Cardiac muscle cell (in vitro differentiated cells and primary cell): ENCODE data around the gene EEF1AKMT3. TPM values are rescaled to one million over a fixed set of nuclear protein-coding genes. Genes with fewer than 3 reads are reported as not detected.

Source experiments
- DNase-seq, 2 donors: peaks; one replicate each; pipeline versions ENCODE4 v3.0.0 to v3.0.0-alpha.2; 2010 to 2017; ENCODE audit warnings: low read depth in 1 of 2, low spot score in 1 of 2
- H3K27ac ChIP-seq: fragments of 200-600 bp; sonication (generic); 2 replicates; pipeline ENCODE4 v1.5.1; 2016
- H3K27me3 ChIP-seq: fragments of 200-600 bp; sonication (generic); 2 replicates; pipeline ENCODE4 v1.6.0; 2016; ENCODE audit warnings: control low read depth
- H3K36me3 ChIP-seq: fragments of 200-600 bp; sonication (generic); 2 replicates; pipeline ENCODE4 v1.5.1; 2016; ENCODE audit warnings: control low read depth
- H3K4me1 ChIP-seq: fragments of 200-600 bp; sonication (generic); 2 replicates; pipeline ENCODE4 v1.8.1; 2017; ENCODE audit warnings: low read depth, mild to moderate bottlenecking, mixed run types
- H3K4me3 ChIP-seq: fragments of 200-600 bp; sonication (generic); 2 replicates; pipeline ENCODE4 v1.5.1; 2016; ENCODE audit warnings: mild to moderate bottlenecking
- H3K9me3 ChIP-seq: fragments of 200-600 bp; sonication (generic); 2 replicates; pipeline ENCODE4 v1.5.1; 2017; ENCODE audit warnings: low read depth, mild to moderate bottlenecking, control low read depth
- CTCF ChIP-seq: IDR thresholded peaks from 2 replicates; pipeline ENCODE4 v1.5.1; 2012; ENCODE audit warnings: low read depth, mild to moderate bottlenecking, low read length
- polyA plus RNA-seq: library from polyadenylated mRNA; unstranded; fragments of >200 nt; fragmentation: Nextera tagmentation; extraction: Ambion mirVana; gene quantifications from 2 replicates; pipeline ENCODE4 v1.2.1, GENCODE V29; 2016
- total RNA-seq: library from RNA; depleted of rRNA; stranded (reverse); fragments of >200 nt; gene quantifications from 2 replicates; pipeline ENCODE4 v1.2.3, GENCODE V29; 2016

EEF1AKMT3 gene
- total and polyA plus RNA-seq, 2 experiments from 2014 or later: 3.9 to 4.8 TPM

- no peak for TF ChIP-seq CTCF
- no peak overlapping the region for H3K27ac ChIP-seq
- DNase-seq: no peak
- peaks cover 5% of the 10 kb centered on the region for H3K4me1 ChIP-seq
- peaks cover 71% of the 10 kb centered on the region for H3K27me3 ChIP-seq
- no peak overlapping the region for H3K4me3 ChIP-seq
- no peaks in the 10 kb centered on the region for H3K9me3 ChIP-seq
- peaks cover 2% of the 10 kb centered on the region for H3K36me3 ChIP-seq
These were observed 31.0 kb upstream of the EEF1AKMT3 start for GRCh38 chr12:57741413-57741789.

GRCh38 chr12:57741844-57742738, 30.3 kb upstream of the EEF1AKMT3 start:
- Histone ChIP-seq H3K4me3 (no peak overlapping the region), H3K27ac (no peak overlapping the region), H3K27me3 (peaks cover 64% of the 10 kb centered on the region), H3K9me3 (no peaks in the 10 kb centered on the region), H3K36me3 (peaks cover 8% of the 10 kb centered on the region), H3K4me1 (peaks cover 5% of the 10 kb centered on the region)
- no peak for DNase-seq
- TF ChIP-seq CTCF: no peak

- H3K4me1 ChIP-seq: no peaks in the 10 kb centered on the region
- TF ChIP-seq CTCF: no peak
- H3K4me3 ChIP-seq: no peak overlapping the region
- peaks cover 16% of the 10 kb centered on the region for H3K36me3 ChIP-seq
- H3K9me3 ChIP-seq: no peaks in the 10 kb centered on the region
- peaks cover 47% of the 10 kb centered on the region for H3K27me3 ChIP-seq
- DNase-seq: no peak
- H3K27ac ChIP-seq: no peak overlapping the region
These were observed 28.6 kb upstream of the EEF1AKMT3 start for GRCh38 chr12:57743769-57744168.

GRCh38 chr12:57744194-57744776, 28.1 kb upstream of the EEF1AKMT3 start:
- no peaks in the 10 kb centered on the region for H3K9me3 ChIP-seq
- peak overlapping the region; percentile 78 for H3K27ac ChIP-seq
- peaks cover 42% of the 10 kb centered on the region for H3K27me3 ChIP-seq
- no peak for TF ChIP-seq CTCF
- no peak for DNase-seq
- H3K4me3 ChIP-seq: peak overlapping the region; percentile 48
- H3K4me1 ChIP-seq: no peaks in the 10 kb centered on the region
- H3K36me3 ChIP-seq: peaks cover 21% of the 10 kb centered on the region

GRCh38 chr12:57744777-57745484, 27.5 kb upstream of the EEF1AKMT3 start, which contains the start of gene TSPAN31:
TSS of gene TSPAN31 (plus strand) at chr12:57745039. CDS start at chr12:57745155, 116 bp downstream.
- peak within 1 kb of the TSS; percentile 78 for H3K27ac ChIP-seq
- H3K4me3 ChIP-seq: peak within 1 kb of the TSS; percentile 48
- DNase-seq: peak; percentile 98 to 99
- H3K36me3 ChIP-seq: peaks cover 23% of the 10 kb centered on the region
- H3K27me3 ChIP-seq: peaks cover 36% of the 10 kb centered on the region
- no peaks in the 10 kb centered on the region for H3K9me3 ChIP-seq
- H3K4me1 ChIP-seq: no peaks in the 10 kb centered on the region
- no peak for TF ChIP-seq CTCF
